Hippocampal formation (tissue), 2 donors: ENCODE data around the gene MGAT4C.

Source experiments
- DNase-seq, 2 donors: peaks; one replicate each; lab custom pipeline; 2025; lab: John Stamatoyannopoulos, UW

Gene MGAT4C

GRCh38 chr12:86228656-86229055, 27.5 kb downstream of the MGAT4C start:
- DNase-seq, result no peak

- no peak for DNase-seq
Measured at GRCh38 chr12:86226481-86226880, 29.7 kb downstream of the MGAT4C start.

GRCh38 chr12:86216591-86216990, 39.6 kb downstream of the MGAT4C start:
- no peak for DNase-seq

GRCh38 chr12:86213012-86213411, 43.2 kb downstream of the MGAT4C start:
- DNase-seq, result no peak

- DNase-seq, result no peak
Measured at GRCh38 chr12:86198696-86199444, 57.3 kb downstream of the MGAT4C start.

- DNase-seq, result no peak
Measured at GRCh38 chr12:86196465-86196864, 59.7 kb downstream of the MGAT4C start.

- peak in 1 of 2 donors; percentile 13 for DNase-seq
Measured at GRCh38 chr12:86194721-86195120, 61.5 kb downstream of the MGAT4C start.

GRCh38 chr12:86193931-86194330, 62.3 kb downstream of the MGAT4C start:
- no peak for DNase-seq

- no peak for DNase-seq
Measured at GRCh38 chr12:86188226-86188625, 68.0 kb downstream of the MGAT4C start.

GRCh38 chr12:86186449-86186848, 69.7 kb downstream of the MGAT4C start:
- no peak for DNase-seq

GRCh38 chr12:86179855-86180254, 76.3 kb downstream of the MGAT4C start:
- DNase-seq, result no peak

- DNase-seq, result no peak
Measured at GRCh38 chr12:86174188-86174587, 82.0 kb downstream of the MGAT4C start.

- DNase-seq, result no peak
Measured at GRCh38 chr12:86172913-86173443, 83.2 kb downstream of the MGAT4C start.

- no peak for DNase-seq
Measured at GRCh38 chr12:86170051-86170450, 86.1 kb downstream of the MGAT4C start.

GRCh38 chr12:86158956-86159355, 97.2 kb downstream of the MGAT4C start:
- DNase-seq, result no peak

GRCh38 chr12:86154620-86155019, 101.6 kb downstream of the MGAT4C start:
- no peak for DNase-seq

GRCh38 chr12:86148612-86149011, 107.6 kb downstream of the MGAT4C start:
- no peak for DNase-seq

- no peak for DNase-seq
Measured at GRCh38 chr12:86148071-86148470, 108.1 kb downstream of the MGAT4C start.

GRCh38 chr12:86145156-86145555, 111.0 kb downstream of the MGAT4C start:
- DNase-seq, result no peak

GRCh38 chr12:86143162-86143561, 113.0 kb downstream of the MGAT4C start:
- no peak for DNase-seq

GRCh38 chr12:86139671-86140070, 116.5 kb downstream of the MGAT4C start:
- DNase-seq, result no peak

GRCh38 chr12:86138770-86139169, 117.4 kb downstream of the MGAT4C start:
- no peak for DNase-seq

GRCh38 chr12:86137936-86138335, 118.3 kb downstream of the MGAT4C start:
- no peak for DNase-seq

GRCh38 chr12:86134561-86134960, 121.6 kb downstream of the MGAT4C start:
- no peak for DNase-seq
